HG02981 (cell line): Measurements from ENCODE around the gene SULT1A2.
"Not testable (repeated sequence)": the region's sequence is repeated elsewhere in the genome, so short reads cannot be mapped to it uniquely, and the experiment has no call there.

ENCODE experiments used
- ATAC-seq: cut with Tn5 transposase; IDR thresholded peaks from one replicate; pipeline ENCODE4 v1.9.1; 2021; ENCODE audit warnings: mild to moderate bottlenecking, moderate library complexity; ENCODE audit not compliant: unreplicated experiment

The SULT1A2 gene

GRCh38 chr16:28596840-28597691 lies at the start of gene SULT1A2:
SULT1A2 (minus strand) TSS chr16:28597050; CDS start chr16:28595930, 1,120 bp downstream.
- no peak for ATAC-seq

DNA sequence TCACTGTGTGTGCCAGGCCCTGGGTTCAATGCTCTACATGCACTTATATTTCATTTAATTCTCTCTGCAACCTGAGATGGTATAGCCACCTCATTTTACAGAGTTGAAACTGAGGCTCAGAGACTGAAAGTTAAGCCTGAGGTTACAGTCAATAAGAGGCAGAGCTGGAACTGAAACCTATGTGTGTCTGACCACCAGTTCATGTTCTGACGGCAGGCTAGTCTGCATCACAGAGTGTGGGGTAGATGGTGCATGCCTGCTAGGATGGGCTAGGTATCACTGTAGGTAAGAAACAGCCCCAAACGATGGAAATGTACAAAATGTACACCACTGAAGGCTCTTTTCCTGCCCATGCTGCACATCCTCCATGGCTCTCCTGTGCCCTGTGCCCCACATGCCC lies 43.1 kb upstream of the SULT1A2 start:
- not testable (repeated sequence) for ATAC-seq

DNA sequence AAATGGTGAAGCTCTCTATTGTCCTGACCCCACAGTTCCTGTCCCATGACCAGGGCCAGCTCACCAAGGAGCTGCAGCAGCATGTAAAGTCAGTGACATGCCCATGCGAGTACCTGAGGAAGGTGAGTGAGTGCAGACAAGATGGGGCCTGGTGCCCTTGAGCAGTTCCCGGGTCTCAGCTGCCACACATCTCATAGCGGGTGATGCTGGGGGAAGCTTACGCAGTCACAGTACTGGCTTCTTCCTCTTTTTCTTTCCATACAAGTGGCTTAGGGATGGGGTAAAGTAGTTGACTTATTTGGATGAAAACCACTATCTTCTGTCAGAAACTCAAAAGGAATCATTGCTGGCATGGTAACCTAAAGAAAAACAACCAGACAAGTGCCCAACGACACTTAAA lies 41.5 kb upstream of the SULT1A2 start:
- ATAC-seq, result not testable (repeated sequence)

- not testable (repeated sequence) for ATAC-seq
Observed at GRCh38 chr16:28637765-28638164, 40.9 kb upstream of the SULT1A2 start, which contains the start of gene NPIPB8. NPIPB8 (plus strand) TSS chr16:28638065; CDS start chr16:28638361, 296 bp downstream.

- ATAC-seq, result not testable (repeated sequence)
Observed at GRCh38 chr16:28636093-28636823, 39.4 kb upstream of the SULT1A2 start.

DNA sequence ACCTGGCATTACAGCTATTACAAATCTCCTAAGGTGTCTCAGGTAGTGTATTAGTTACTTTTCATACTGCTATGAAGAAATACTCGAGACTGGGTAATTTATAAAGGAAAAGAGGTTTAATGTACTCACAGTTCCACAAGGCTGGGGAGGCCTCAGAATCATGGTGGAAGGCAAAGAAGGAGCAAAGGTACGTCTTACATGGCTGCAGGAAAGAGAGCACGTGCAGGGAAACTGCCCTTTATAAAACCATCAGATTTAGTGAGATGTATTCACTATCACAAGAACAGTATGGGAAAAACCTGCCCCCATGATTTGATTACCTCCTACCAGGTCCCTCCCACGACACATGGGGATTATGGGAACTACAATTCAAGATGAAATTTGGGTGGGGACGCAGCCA lies 34.1 kb upstream of the SULT1A2 start:
- ATAC-seq, result not testable (repeated sequence)

DNA sequence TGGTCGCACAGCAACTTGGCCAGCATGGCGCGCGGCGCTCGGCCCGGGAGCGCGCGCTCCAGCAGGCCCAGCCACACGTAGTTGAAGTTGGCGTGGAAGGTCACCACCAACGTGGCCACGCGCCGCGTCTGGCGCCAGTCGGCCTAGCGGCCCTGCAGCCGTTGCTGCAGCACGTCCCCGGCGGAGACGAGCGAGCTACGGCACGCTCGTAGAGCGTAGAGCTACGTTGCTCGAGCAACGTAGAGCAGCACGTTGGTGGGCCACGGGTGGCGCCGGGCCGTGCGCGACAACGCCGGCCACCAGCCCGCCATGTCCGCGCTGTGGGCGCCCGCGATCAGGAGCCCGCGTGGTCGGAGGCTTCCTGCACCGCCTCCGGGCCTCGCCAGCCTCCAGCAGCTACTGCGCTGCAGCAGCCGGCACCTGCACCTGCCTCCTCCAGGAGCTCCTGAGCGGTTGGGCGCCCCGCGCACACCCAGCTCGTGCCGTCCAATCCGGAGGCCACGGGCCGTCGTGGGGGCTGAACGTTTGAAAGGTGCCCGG lies 26.4 kb upstream of the SULT1A2 start:
- ATAC-seq, result no peak

GRCh38 chr16:28622532-28623171 lies 25.8 kb upstream of the SULT1A2 start:
- ATAC-seq, result not testable (repeated sequence)

DNA sequence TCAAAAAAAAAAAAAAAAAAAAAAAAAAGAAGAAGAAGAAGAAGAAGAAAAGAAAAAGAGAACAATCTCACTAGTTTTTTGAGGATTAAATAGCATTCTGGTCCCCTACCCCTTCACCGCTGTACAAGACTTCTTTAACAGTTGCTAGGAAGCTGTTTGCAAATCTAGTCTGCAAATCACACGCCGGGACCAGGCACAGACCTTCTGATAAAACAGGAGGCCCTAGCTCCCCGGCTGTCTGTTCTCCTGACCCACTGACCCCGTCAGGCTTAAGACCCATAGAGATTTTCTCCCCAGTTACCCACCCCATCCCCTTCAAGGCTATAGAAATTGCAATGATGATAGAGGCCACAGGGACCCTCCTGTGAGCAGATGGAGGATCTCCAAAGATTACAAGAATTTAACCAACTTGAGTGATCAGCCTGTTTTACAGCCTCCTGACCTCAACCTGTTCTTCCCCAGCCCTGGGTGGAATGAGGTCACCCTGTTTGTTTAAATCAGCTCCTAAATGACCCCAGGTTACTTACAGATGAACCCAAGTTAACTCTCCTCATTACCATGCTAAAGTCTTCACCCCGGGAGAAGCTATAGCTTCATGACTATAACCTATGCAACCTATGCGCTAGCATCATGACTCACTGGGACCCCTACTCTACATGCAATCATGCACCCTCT lies 24.8 kb upstream of the SULT1A2 start:
- ATAC-seq, result no peak

DNA sequence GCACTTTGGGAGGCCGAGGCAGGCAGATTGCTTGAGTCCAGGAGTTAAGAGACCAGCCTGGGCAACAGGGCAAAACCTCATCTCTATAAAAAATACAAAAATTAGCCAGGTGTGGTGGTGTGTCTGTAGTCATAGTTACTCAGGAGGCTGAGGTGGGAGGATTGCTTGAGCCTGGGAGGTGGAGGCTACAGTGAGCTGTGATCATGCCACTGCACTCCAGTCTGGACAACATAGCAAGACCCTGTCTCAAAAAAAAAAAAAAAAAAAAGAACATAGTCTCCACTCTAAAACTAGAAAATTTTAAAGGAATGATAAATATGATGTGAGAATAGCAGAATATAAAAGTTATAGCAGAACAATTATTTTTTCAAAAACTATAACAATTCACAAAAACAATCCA lies 23.5 kb upstream of the SULT1A2 start:
- ATAC-seq, result not testable (repeated sequence)

DNA sequence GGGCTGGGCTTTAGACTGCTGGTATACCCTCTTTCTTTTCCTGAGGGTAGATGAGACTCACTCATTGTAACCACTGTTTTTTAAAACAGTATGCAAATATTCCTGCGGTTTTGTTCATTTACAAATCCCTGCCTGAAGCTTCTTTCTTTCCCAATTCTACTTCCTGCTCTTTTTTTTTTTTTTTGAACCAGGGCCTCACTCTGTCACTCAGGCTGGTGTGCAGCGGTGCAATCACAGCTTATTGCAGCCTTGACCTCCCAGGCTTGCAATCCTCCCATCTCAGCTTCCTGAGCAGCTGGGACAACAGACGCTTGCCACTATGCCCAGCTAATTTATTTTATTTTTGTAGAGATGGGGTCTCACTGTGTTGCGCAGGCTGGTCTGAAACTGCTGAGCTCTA lies 21.0 kb upstream of the SULT1A2 start:
- ATAC-seq, result no peak

GRCh38 chr16:28616636-28617035 lies 19.8 kb upstream of the SULT1A2 start:
- no peak for ATAC-seq

- ATAC-seq, result not testable (repeated sequence)
Observed at GRCh38 chr16:28616224-28616577, 19.4 kb upstream of the SULT1A2 start.

DNA sequence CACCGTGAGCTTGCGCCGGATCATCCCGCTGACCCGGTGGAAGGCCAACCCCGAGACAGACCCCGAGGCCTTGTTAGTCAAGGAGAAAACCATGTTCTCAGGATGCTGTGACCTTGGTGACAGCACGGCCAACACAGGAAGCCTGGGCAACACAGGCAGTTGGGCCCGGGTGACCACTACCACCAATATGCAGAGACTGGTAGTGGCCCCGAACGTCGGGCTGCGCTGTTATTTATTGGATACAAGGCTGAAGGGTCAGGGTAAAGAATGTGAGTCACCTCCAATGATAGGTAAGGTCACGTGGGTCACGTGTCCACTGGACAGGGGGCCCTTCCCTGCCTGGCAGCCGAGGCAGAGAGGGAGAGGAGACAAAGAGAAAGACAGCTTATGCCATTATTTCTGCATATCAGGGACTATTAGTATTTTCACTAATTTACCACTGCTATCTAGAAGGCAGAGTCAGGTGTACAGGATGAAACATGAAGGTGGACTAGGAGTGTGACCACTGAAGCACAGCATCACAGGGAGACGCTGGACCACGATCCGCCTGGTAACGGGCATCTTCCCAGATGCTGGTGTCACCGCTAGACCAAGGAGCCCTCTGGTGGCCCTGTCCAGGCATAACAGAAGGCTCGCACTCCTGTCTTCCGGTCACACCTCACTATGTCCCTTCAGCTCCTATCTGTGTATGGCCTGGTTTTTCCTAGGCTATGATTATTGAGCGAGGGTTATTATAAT lies 18.8 kb upstream of the SULT1A2 start:
- not testable (repeated sequence) for ATAC-seq

- ATAC-seq, result not testable (repeated sequence)
Observed at GRCh38 chr16:28614561-28614960, 17.7 kb upstream of the SULT1A2 start.

DNA sequence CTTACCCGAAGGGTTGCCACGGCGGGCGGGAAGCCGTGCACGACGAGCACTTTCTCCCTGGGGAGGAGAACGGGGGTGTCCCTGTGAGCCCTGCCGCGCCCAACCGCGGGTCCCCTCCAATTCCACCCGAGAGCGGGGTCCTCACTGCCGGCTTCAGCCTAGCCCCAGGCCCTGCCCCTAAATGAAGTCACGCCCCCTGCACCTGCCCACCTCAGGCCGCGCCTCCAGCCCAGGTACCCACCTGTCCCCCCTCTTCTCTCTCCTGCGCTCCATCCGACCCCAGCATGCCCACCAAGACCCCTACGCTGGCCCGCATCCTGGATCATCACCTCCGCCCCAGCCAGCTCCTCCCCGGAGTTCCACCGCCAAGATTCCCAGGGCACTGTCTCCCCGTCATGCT lies 17.1 kb upstream of the SULT1A2 start:
- ATAC-seq, result not testable (repeated sequence)

DNA sequence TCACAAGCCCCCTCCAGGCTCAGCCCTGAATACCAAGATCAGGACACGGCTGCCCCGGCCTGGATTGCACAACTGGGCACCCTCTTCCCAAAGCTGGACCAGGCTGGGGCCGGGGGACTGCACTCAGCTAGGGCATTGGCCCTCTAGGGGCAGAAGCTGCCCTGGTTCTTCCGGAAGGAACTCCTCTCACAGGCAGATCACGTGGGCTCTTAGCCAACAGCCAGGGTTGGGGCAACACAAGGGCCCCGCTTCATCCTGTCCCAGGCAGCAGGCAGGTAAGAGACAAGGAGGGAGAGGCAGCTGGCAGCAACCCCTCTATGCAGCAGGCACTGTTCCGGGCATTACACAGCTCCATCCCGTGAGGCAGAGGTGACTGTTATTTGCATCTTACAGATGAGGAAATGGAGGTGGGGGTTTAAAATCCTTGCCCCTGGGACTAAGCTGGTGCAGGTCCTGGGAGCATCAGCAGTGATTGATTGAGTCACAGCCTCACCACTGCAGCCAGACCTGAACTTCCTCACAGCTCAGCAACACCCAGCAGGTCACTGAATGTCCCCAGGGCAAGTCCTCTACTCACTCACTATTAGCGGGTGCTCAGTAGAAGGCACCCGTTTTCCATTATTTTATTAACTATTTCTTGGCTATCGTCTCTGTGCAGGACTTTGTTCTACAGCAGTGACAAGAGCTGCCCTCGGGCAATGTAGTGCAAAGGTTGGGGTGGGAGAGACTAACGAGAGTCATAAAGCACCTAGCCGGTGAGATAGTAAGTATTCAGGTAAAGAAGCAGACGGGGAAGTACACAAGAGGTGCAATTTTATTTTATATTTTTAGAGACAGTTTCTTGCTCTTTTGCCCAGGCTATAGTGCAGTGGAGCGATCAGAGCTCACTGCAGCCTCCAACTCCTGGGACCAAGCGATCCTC lies 15.8 kb upstream of the SULT1A2 start:
- ATAC-seq, result not testable (repeated sequence)

DNA sequence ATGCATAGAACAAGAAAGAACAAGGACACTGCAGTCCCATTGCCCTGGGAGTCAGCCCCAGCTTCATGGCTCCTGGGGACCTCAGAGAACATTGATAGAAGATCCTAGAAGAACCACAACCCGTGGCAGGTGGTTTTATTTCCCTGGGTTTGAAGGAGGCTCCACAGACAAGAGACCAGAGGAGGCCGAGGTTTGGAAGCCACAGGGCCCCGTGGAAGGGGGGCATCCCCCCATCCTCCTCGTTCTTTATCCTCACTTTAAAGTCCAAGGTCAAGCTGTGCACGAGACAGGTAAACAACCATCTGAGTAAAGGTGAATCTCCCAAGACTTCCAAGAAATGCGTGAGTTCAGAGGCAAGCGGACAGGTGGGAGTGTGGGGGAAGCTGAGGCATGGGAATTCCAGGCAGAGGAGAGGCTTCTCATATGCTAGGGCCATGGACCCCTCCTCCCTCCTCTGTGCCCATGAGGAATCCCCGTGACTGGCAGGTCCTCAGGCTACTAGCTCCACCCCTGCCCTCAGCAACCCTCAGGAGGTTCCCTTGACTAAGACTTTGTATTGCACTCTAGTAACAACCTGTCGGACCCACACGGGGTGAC lies 13.8 kb upstream of the SULT1A2 start:
- ATAC-seq, result no peak
